Cardiac septum (tissue), 1 donor: ENCODE data around the gene CD46. TPM values are rescaled to one million over a fixed set of nuclear protein-coding genes. Genes with fewer than 3 reads are reported as not detected.
A peak's percentile ranks its signal among the peaks of the same experiment; 100 is the strongest.
"Not testable (repeated sequence)": the region's sequence is repeated elsewhere in the genome, so short reads cannot be mapped to it uniquely, and the experiment has no call there.

ENCODE experiments used
- DNase-seq: peaks from one replicate; pipeline ENCODE4 v3.0.0-alpha.2; 2020; ENCODE audit warnings: low spot score
- intact Hi-C: fragments of 100-400 bp; cut with DNase I; formaldehyde crosslinking; loops from one replicate; pipeline ENCODE4 v1.14.0; 2022
- total RNA-seq: library from RNA; stranded (reverse); fragmentation: NEBNext Ultra II Directional; extraction: Animal tissue kit (Norgen Biotek cat#: 25700); gene quantifications from one replicate; pipeline ENCODE4 v1.2.1, GENCODE V29; 2021
- donor health status: DM: no; HTN: no; CAD: no.

CD46 gene
- total RNA-seq, 1 donor from 2014 or later: 83.6 TPM

DNA sequence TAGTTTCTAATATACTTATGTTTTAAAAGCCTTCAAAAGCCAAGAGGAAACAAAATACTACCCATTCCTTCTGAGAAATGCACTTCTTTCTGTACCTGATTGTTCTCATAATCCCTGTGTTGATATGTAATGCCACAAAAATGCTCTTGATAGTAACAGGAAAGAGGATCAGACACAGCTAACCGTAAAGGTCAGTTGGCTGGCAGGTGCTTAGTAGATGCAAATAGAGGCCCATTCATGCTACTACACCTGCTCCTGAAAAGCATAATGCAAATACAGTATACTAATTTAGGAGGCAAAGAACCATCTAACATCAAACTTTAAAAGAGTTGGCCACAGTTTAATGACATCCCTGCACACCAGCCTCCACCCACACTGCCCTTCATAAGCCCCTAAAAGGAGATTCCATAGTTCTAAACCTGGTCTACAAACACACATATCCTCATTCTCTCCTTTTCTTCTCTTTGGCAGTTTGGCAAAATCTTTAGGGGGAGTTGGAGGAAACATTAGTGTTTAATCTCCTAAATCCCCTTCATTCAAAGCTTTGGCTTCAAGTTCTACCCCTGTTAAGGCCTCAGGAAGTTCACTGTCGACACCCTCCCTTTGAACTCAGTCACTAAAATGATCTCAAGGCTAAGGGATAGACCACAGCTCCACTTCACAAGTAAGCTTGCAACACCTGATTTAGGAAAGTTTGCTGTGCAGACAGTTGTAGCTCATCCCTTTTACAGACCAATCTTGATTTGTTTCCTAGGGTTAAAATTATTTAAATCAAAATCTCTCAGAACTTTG, 2.9 kb upstream of the CD46 start:
- intact Hi-C loops: no loop called here
- DNase-seq: no peak

DNA sequence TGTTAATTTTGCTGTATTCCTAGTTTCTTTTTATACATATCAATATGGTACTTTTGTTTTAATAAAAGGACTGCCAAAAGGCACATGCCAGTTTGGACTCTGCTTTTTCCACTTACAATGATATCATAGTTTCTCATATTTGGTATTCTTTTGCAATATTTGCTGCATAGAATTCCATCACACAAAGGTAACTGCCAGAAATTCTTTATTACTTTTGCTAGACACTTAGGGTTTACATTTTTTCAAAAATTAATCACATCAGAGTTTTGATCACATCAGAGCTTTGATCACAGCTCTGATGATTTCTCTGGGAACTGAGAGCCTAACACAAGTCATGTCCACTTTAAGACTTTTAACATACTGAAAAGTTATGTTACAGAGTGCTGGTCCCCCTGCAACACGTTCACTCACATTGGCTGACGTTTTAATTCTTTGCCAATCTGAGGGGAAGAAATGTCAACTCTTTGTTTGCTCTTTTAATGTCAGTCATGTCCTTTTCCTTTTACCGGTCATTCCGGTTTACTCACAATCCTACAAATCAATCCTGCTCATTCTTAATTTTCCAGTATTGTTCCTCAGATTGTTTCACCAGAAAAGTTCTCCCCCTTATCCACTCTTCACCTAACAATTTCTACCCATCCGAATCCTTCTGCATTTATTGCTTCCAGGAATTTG, 1.1 kb upstream of the CD46 start:
- intact Hi-C loops: loop anchor here (5.0 kb wide), 1 partner anchor 57 kb away; no protein-coding TSS in a partner anchor
- no peak for DNase-seq

DNA sequence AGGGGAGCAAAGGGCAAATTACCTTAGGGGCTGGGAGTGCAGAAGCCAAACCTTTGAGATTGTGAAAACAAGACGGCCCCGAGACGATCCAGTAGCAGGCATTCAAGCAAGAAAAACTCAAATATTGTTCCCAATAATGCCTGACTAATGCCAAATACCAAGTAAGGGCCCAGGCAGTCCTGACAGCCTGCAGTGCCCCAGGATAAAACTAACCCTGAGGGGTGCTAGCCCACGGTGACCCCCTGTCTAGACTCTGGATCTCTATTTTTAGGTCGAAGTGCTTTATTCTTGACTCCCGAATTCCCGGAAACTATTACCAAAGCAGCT, 428 bp upstream of the CD46 start:
- intact Hi-C loops: loop anchor here (5.0 kb wide), 1 partner anchor 56 kb away; no protein-coding TSS in a partner anchor

GRCh38 chr1:207752456-207752998, 673 bp downstream of the CD46 start:
- intact Hi-C loops: loop anchor here (5.0 kb wide), 1 partner anchor 55 kb away; no protein-coding TSS in a partner anchor
- peak; percentile 79 for DNase-seq

More for the DNA sequence above, 428 bp upstream of the CD46 start:
- not testable (repeated sequence) for DNase-seq

DNA sequence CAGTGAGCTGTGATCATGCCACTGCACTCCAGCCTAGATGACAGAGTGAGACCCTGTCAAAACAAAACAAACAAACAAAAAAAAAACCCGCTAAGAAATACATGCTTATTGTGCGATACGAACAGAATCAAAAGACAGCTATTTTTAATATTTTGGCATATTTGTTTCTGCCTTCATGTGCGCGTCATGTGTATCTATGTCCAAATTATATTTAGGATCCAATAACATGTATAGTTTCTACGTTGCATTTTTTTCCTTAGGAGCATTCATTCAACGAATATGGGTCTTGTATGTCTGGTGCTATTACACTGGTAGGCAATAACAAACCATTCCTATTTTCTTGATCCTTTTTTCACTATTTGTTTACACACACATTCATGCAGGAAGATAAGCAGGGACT, 1.8 kb downstream of the CD46 start:
- intact Hi-C loops: loop anchor here (5.0 kb wide), 1 partner anchor 54 kb away; no protein-coding TSS in a partner anchor

GRCh38 chr1:207754011-207754410, 2.2 kb downstream of the CD46 start:
- DNase-seq: no peak
- intact Hi-C loops: loop anchor here (5.0 kb wide), 1 partner anchor 53 kb away; no protein-coding TSS in a partner anchor

More for the DNA sequence above, 1.8 kb downstream of the CD46 start:
- no peak for DNase-seq

DNA sequence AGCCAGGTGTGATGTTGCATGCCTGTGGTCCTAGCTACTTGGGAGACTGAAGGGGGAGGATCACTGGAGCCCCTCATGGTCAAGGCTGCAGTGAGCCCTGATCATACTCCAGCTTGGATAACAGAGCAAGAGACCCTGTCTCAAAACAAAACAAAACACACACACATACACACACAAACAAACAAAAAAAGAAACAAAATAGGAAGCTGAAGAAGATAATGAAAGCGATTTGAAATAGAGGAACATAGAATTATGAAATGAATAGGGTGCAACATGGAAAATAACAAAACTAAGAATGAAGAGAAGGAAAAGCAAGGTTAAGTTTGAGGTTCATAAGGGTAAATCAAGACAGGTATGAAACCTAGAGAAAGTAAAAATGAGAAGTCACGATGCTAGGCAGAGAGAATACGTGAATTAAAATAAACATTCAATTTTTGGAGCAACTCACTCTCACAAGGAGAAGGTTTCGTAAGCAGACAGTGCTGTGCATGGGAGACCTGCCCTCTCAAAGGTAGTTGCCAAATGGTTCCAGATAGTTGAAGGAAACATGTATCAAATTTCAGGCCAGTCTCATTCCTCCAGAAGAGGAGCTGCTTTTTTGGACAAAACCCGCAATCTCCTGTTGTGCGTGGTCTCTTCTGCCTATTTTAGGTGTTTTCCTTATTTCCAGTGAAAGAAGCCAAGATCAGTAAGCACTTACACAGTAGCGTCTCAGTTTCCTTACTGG, 3.3 kb downstream of the CD46 start:
- intact Hi-C loops: loop anchor here (5.0 kb wide), 1 partner anchor 52 kb away; no protein-coding TSS in a partner anchor

DNA sequence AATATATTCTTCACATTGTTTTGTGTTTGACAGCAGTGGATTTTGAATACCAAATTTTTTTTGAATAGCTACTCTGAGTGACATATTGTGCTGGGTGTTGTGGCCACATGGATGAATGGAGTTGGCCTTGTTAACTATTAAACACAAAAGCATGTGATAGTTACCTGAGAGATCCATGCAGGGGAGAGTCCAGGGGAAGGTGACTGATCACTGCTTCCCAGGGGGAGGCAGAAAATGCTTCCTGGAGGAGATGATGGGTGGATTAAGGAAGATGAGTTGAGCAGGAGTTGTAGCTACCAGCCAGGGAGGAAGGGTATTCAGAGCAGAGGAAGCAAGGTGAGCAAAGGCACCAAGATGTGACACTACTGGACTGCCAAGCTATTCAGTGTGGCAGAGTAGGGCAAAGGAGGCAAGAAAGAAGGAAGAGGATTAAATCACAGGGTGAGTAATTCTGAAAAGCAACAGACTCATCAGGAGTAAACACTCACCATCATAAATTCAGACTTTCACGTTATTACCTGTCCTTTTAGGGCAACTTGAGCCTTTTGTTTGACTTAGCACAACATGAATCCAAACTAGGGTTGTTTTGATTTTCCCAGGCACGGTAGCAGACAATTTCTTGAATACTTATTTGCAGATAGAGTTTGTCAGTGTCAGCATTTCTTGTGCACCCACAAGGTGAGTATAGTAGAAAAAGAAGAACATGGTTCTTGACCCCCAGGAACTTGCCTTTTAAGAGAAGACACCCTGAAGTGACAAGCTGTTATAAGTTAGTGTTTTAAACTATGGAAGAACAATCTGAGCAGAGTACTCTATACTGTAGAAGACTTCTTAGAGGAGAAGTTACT, 4.2 kb downstream of the CD46 start:
- intact Hi-C loops: no loop called here

More for the DNA sequence above, 3.3 kb downstream of the CD46 start:
- DNase-seq: no peak

GRCh38 chr1:207762622-207763021, 10.8 kb downstream of the CD46 start:
- intact Hi-C loops: no loop called here

More for the DNA sequence above, 4.2 kb downstream of the CD46 start:
- no peak for DNase-seq

DNA sequence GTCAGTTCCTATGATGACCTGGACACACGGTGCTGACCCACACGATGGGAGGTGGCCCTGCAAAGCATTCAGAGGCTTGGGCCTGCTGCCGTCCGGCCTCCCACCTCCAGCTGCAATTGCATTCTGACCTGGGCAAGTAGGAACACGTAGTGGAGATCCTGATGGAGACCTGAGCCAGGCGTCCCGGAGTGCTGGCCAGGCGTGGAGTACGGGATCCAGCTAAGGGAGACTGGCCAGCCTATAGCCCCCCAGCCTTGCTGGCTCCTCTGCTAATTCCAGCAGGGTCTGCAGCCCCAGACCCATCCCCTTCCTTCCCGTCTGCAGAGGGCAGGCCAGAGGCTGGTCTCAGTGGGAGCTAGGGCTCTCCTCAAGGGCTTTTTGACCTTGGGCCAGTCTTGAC, 11.2 kb downstream of the CD46 start:
- intact Hi-C loops: no loop called here
- no peak for DNase-seq

More at GRCh38 chr1:207762622-207763021, 10.8 kb downstream of the CD46 start:
- no peak for DNase-seq

DNA sequence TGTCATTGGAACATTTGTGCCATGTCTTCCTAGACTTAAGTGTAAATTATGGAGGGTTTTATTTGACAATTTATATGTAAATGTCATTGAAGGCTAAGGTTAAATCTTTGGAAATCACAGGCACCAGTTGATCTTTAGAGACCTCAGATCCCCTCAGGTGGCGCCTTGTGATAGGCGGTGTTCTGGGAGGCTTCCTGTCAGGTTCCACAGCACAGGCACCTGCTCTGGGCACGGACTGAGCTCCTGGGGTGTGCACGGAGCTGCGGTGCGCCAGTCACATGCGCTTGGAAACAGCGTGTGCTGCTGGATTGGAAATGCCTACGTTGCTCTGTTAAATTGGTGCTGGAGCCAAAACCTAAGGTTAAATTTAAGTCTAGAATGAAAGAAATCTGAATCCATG, 12.1 kb downstream of the CD46 start:
- DNase-seq: no peak
- intact Hi-C loops: no loop called here

DNA sequence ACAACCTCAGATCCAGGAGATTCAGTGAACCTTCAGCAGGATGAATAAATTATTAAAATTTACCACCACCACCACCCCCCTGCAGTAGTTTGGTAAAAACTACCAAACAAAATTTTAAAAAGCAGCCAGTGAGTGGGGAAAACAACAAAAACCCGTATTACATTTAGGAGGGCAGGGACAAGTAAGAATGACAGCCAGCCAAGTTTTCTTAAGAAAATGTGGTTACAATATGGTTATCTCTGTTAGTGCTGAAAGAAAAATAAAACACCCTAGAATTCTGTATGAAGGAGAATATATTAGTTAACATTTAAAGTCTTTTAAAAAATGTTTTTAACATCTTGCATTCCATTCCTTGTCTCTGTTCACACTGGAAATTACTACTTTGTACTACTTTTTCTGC, 14.7 kb downstream of the CD46 start:
- DNase-seq: no peak
- intact Hi-C loops: no loop called here

GRCh38 chr1:207770514-207770913, 18.7 kb downstream of the CD46 start:
- intact Hi-C loops, DNase-seq: not testable (repeated sequence)

GRCh38 chr1:207776045-207776444, 24.2 kb downstream of the CD46 start:
- DNase-seq, intact Hi-C loops: not testable (repeated sequence)

- intact Hi-C loops, DNase-seq: not testable (repeated sequence)
Observed at GRCh38 chr1:207777412-207777811, 25.6 kb downstream of the CD46 start.

GRCh38 chr1:207779008-207779407, 27.2 kb downstream of the CD46 start:
- DNase-seq: no peak
- intact Hi-C loops: no loop called here

DNA sequence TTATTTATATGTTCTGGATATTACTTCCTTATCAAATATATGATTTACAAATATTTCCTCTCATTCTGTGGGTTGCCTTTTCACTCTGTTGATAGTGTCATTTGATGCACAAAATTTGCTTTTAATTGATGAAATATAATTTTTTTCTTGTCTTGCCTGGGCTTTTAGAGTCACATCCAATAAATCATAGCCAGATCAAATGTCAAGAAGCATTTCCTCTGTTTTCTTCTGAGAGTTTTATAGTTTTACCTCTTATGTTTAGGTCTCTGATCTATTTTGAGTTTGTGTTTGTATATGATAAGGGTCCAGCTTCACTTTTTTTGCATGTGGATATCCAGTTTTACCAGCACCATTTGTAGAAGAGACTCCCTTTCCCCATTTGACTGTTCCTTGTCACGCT, 29.5 kb downstream of the CD46 start:
- DNase-seq: no peak
- intact Hi-C loops: no loop called here

GRCh38 chr1:207787776-207788175, 35.9 kb downstream of the CD46 start:
- intact Hi-C loops: no loop called here
- DNase-seq: no peak

DNA sequence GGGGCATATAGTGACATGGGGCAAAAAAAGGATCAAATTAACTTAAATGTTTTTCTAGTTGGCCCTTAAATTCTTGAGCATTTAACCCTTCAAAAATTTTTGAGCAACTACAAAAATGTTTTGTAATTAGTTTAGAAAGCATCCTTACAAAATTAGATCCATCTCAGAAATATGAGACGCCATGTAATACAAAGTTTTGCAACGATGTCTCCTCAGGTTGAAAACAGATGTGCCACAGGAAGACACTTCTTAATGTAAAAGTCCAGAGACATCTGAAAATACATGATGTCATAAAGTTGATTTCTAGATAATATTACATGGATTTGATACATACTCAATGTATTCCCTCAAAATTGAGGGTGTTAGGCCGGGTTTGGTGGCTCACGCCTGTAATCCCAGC, 37.5 kb downstream of the CD46 start:
- no peak for DNase-seq

More for the DNA sequence above, 37.5 kb downstream of the CD46 start:
- intact Hi-C loops: no loop called here
